ENCODE results near the gene COX5A. TPM values are rescaled to one million over a fixed set of nuclear protein-coding genes. Genes with fewer than 3 reads are reported as not detected.

Gene COX5A
- total and polyA plus RNA-seq, 2 of the 13 experiments (the other 11 are each of a cell fraction or from before 2014, with no cell fraction given), result 158 to 218 TPM

DNA sequence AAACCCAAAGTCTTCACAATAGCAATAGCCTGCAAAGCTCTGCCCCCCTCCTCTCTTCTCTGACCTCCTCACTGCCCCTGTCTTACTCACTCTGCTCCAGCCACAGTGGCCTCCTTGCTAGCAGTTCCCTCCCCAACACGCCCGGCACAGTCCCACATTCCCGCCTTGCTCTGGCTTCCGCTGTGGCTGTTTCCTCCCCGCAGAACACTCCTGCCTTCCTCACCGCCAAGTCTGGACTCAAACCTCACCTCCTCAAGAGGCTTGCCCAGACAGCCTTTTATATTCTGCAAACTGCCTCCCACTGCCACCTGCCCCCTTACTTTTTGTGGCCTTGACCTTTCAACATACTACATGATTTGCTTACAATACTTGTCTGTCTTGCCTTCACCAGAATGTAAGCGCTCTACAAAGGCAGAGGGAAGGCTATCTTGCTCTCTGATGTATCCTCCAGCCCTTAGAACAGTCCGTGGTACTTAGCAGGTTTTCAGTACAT is 48.4 kb downstream of the COX5A start (continued):
- no peak for TF ChIP-seq ZNF143 (CRISPR knock-in tag; IDR thresholded peaks at IDR 0.05)
- no peak for TF ChIP-seq KLF16 (CRISPR knock-in tag; IDR thresholded peaks at IDR 0.05)
- no peak for TF ChIP-seq NR2F1 (CRISPR knock-in tag; IDR thresholded peaks at IDR 0.05)
- TF ChIP-seq, protein P1, sequence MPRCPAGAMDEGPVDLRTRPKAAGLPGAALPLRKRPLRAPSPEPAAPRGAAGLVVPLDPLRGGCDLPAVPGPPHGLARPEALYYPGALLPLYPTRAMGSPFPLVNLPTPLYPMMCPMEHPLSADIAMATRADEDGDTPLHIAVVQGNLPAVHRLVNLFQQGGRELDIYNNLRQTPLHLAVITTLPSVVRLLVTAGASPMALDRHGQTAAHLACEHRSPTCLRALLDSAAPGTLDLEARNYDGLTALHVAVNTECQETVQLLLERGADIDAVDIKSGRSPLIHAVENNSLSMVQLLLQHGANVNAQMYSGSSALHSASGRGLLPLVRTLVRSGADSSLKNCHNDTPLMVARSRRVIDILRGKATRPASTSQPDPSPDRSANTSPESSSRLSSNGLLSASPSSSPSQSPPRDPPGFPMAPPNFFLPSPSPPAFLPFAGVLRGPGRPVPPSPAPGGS (CRISPR knock-in tag; IDR thresholded peaks at IDR 0.05), result peak; percentile 14; the same call in 1 of the 2 replicates
- peak; percentile 16; the same call in 1 of the 2 replicates for TF ChIP-seq HNF4A (CRISPR knock-in tag; IDR thresholded peaks at IDR 0.05)
- TF ChIP-seq MEIS1 (CRISPR knock-in tag; IDR thresholded peaks at IDR 0.05; ENCODE audit: borderline replicate concordance), result no peak
- TF ChIP-seq NKX3-1 (CRISPR knock-in tag; IDR thresholded peaks at IDR 0.05), result peak; percentile 5; the same call in 1 of the 2 replicates
- TF ChIP-seq RELA (CRISPR knock-in tag; IDR thresholded peaks at IDR 0.05), result no peak
- TF ChIP-seq, protein P2, sequence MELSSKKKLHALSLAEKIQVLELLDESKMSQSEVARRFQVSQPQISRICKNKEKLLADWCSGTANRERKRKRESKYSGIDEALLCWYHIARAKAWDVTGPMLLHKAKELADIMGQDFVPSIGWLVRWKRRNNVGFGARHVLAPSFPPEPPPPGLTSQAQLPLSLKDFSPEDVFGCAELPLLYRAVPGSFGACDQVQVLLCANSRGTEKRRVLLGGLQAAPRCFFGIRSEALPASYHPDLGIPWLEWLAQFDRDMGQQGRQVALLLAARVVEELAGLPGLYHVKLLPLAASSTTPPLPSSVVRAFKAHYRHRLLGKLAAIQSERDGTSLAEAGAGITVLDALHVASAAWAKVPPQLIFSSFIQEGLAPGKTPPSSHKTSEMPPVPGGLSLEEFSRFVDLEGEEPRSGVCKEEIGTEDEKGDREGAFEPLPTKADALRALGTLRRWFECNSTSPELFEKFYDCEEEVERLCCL (CRISPR knock-in tag; IDR thresholded peaks at IDR 0.05; ENCODE audit: borderline replicate concordance), result 0 out of 2 replicates have a peak, but pooled peaks have one; percentile 20
- TF ChIP-seq HMG20A (CRISPR knock-in tag; IDR thresholded peaks at IDR 0.05; ENCODE audit: borderline replicate concordance), result no peak
- TF ChIP-seq RFXAP (CRISPR knock-in tag; IDR thresholded peaks at IDR 0.05; ENCODE audit: borderline replicate concordance), result no peak
- TF ChIP-seq, protein P3, sequence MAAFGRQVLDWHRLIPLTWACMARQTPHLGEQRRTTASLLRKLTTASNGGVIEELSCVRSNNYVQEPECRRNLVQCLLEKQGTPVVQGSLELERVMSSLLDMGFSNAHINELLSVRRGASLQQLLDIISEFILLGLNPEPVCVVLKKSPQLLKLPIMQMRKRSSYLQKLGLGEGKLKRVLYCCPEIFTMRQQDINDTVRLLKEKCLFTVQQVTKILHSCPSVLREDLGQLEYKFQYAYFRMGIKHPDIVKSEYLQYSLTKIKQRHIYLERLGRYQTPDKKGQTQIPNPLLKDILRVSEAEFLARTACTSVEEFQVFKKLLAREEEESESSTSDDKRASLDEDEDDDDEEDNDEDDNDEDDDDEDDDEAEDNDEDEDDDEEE (CRISPR knock-in tag; IDR thresholded peaks at IDR 0.05), result 0 out of 2 replicates have a peak, but pooled peaks have one; percentile 41
- TF ChIP-seq, protein P4, sequence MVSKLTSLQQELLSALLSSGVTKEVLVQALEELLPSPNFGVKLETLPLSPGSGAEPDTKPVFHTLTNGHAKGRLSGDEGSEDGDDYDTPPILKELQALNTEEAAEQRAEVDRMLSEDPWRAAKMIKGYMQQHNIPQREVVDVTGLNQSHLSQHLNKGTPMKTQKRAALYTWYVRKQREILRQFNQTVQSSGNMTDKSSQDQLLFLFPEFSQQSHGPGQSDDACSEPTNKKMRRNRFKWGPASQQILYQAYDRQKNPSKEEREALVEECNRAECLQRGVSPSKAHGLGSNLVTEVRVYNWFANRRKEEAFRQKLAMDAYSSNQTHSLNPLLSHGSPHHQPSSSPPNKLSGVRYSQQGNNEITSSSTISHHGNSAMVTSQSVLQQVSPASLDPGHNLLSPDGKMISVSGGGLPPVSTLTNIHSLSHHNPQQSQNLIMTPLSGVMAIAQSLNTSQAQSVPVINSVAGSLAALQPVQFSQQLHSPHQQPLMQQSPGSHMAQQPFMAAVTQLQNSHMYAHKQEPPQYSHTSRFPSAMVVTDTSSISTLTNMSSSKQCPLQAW (CRISPR knock-in tag; IDR thresholded peaks at IDR 0.05), result peak; percentile 74
- TF ChIP-seq, protein P5, sequence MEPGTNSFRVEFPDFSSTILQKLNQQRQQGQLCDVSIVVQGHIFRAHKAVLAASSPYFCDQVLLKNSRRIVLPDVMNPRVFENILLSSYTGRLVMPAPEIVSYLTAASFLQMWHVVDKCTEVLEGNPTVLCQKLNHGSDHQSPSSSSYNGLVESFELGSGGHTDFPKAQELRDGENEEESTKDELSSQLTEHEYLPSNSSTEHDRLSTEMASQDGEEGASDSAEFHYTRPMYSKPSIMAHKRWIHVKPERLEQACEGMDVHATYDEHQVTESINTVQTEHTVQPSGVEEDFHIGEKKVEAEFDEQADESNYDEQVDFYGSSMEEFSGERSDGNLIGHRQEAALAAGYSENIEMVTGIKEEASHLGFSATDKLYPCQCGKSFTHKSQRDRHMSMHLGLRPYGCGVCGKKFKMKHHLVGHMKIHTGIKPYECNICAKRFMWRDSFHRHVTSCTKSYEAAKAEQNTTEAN (CRISPR knock-in tag; conservative IDR thresholded peaks at IDR 0.05), result peak; percentile 6; the same call in 1 of the 2 replicates
- 0 out of 2 replicates have a peak, but pooled peaks have one; percentile 40 for TF ChIP-seq ARNT2 (CRISPR knock-in tag; IDR thresholded peaks at IDR 0.05; ENCODE audit: low read depth)
- TF ChIP-seq SP5 (CRISPR knock-in tag; IDR thresholded peaks at IDR 0.05; ENCODE audit: borderline replicate concordance, low read depth), result no peak
- TF ChIP-seq ZNF776 (CRISPR knock-in tag; IDR thresholded peaks at IDR 0.05), result no peak
- TF ChIP-seq ARNT (IDR thresholded peaks at IDR 0.05), result no peak
- TF ChIP-seq, protein P6, sequence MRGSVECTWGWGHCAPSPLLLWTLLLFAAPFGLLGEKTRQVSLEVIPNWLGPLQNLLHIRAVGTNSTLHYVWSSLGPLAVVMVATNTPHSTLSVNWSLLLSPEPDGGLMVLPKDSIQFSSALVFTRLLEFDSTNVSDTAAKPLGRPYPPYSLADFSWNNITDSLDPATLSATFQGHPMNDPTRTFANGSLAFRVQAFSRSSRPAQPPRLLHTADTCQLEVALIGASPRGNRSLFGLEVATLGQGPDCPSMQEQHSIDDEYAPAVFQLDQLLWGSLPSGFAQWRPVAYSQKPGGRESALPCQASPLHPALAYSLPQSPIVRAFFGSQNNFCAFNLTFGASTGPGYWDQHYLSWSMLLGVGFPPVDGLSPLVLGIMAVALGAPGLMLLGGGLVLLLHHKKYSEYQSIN (CRISPR knock-in tag; IDR thresholded peaks at IDR 0.05; ENCODE audit: borderline replicate concordance), result no peak
- TF ChIP-seq, protein P7, sequence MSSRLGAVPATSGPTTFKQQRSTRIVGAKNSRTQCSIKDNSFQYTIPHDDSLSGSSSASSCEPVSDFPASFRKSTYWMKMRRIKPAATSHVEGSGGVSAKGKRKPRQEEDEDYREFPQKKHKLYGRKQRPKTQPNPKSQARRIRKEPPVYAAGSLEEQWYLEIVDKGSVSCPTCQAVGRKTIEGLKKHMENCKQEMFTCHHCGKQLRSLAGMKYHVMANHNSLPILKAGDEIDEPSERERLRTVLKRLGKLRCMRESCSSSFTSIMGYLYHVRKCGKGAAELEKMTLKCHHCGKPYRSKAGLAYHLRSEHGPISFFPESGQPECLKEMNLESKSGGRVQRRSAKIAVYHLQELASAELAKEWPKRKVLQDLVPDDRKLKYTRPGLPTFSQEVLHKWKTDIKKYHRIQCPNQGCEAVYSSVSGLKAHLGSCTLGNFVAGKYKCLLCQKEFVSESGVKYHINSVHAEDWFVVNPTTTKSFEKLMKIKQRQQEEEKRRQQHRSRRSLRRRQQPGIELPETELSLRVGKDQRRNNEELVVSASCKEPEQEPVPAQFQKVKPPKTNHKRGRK (CRISPR knock-in tag; IDR thresholded peaks at IDR 0.05), result no peak
- TF ChIP-seq NFIC (IDR thresholded peaks at IDR 0.05; ENCODE audit: low read length), result no peak

Measured in HepG2 (cell line).